ENCODE data around the gene SCO1. TPM values are rescaled to one million over a fixed set of nuclear protein-coding genes. Genes with fewer than 3 reads are reported as not detected.
A peak's percentile ranks its signal among the peaks of the same experiment; 100 is the strongest.

SCO1 gene
- total RNA-seq, 1 experiment from 2014 or later = 60.3 TPM

- H4K5ac ChIP-seq (ENCODE audit: insufficient read length, low read depth, low read length) = no peak within 1 kb of the TSS
- H3K9me3 ChIP-seq (ENCODE audit: control insufficient read depth, low read depth, low read length) = no peaks in the 10 kb centered on the region
- no peak within 1 kb of the TSS for H2AFZ ChIP-seq (ENCODE audit: low read length)
- H3K14ac ChIP-seq (ENCODE audit: insufficient read depth, low read length) = no peak within 1 kb of the TSS
- DNase-seq = no peak
- no peak within 1 kb of the TSS for H2AK5ac ChIP-seq (ENCODE audit: insufficient read length, low read length)
- no peak within 1 kb of the TSS for H3K4me2 ChIP-seq (ENCODE audit: insufficient read depth, insufficient read length, low read length)
- no peaks in the 10 kb centered on the region for H3K79me1 ChIP-seq (ENCODE audit: insufficient read depth, low read depth, low read length, poor library complexity, severe bottlenecking)
- WGBS (ENCODE audit: extremely low coverage, insufficient read length, low lambda C conversion rate) = no CpG with 5 or more reads among the region's 15 CpGs
- H2BK15ac ChIP-seq (ENCODE audit: low read depth, low read length) = no peak within 1 kb of the TSS
- Mint-ChIP-seq H3K27me3 (ENCODE audit: low read depth) (no peaks in the 10 kb centered on the region; the same call in none of the 2 replicates), H3K36me3 (ENCODE audit: insufficient read depth in 1 of 3, low read depth in 3 of 3) (peaks cover 0 to 1% (median 0%) of the 10 kb centered on the region in 3 experiments; a peak in 1 of 7 replicates), H3K27ac (peak within 1 kb of the TSS in 1 of 3 experiments; percentile 87; a peak in 2 of 7 replicates), H3K9me3 (no peaks in the 10 kb centered on the region), H3K4me3 (no peak within 1 kb of the TSS), H3K4me1 (peaks cover 7 to 11% of the 10 kb centered on the region in 2 experiments)
- H3K9ac ChIP-seq (ENCODE audit: extremely low read depth, insufficient read length, low read length) = no peak within 1 kb of the TSS
- no peak within 1 kb of the TSS for H3K18ac ChIP-seq (ENCODE audit: insufficient read length, low read depth, low read length)
- H3K79me2 ChIP-seq (ENCODE audit: insufficient read depth, low read length) = no peaks in the 10 kb centered on the region
- no peaks in the 10 kb centered on the region for H3K23me2 ChIP-seq (ENCODE audit: insufficient read length, low read depth, low read length, poor library complexity, severe bottlenecking)
- no peak within 1 kb of the TSS for H3K27ac ChIP-seq (ENCODE audit: insufficient read length, low read depth, low read length)
- no peak within 1 kb of the TSS for H2BK12ac ChIP-seq (ENCODE audit: insufficient read length, low read depth, low read length)
- no peaks in the 10 kb centered on the region for H4K20me1 ChIP-seq (ENCODE audit: control insufficient read depth, insufficient read depth, insufficient read length)
- no peak within 1 kb of the TSS for H4K91ac ChIP-seq (ENCODE audit: insufficient read length, low read depth, low read length)
- no peak for TF ChIP-seq CTCF (conservative IDR thresholded peaks at IDR 0.05)
- H3K23ac ChIP-seq (ENCODE audit: insufficient read length, low read depth, low read length) = no peak within 1 kb of the TSS
- H3T11ph ChIP-seq (ENCODE audit: low read length) = no peak within 1 kb of the TSS
- H3K4ac ChIP-seq (ENCODE audit: low read depth, low read length) = no peak within 1 kb of the TSS
- H4K8ac ChIP-seq (replicated peaks; ENCODE audit: insufficient read length, low read depth, low read length) = no peak within 1 kb of the TSS
- H3K56ac ChIP-seq (ENCODE audit: insufficient read length, low read depth, low read length) = no peak within 1 kb of the TSS
- H3K27me3 ChIP-seq (ENCODE audit: insufficient read depth, low read length) = no peaks in the 10 kb centered on the region
- H2BK20ac ChIP-seq (ENCODE audit: low read depth, low read length, poor library complexity, severe bottlenecking) = no peak within 1 kb of the TSS
- H2BK5ac ChIP-seq (ENCODE audit: insufficient read length, low read length) = no peak within 1 kb of the TSS
- no peaks in the 10 kb centered on the region for H3K4me1 ChIP-seq (ENCODE audit: insufficient read depth, low read length)
- no peak within 1 kb of the TSS for H2BK120ac ChIP-seq (ENCODE audit: low read depth, low read length, poor library complexity, severe bottlenecking)
These were observed 40.2 kb downstream of the SCO1 start, which contains the start of gene MYH3 for GRCh38 chr17:10657148-10657547. TSS of gene MYH3 (minus strand) at chr17:10657309. CDS start at chr17:10655064, 2,245 bp downstream.
